Measurements from ENCODE around the gene PNMA6E.

PNMA6E gene

GRCh38 chrX:153347530-153347929 lies 53.6 kb downstream of the PNMA6E start:
- no peak for DNase-seq

Data from activated CD4-positive, alpha-beta T cell treated with anti-CD3 and anti-CD28 coated beads for 48 hours (primary cell).